Naive B cell (primary cell): ENCODE measurements around the gene COL4A2. TPM values are rescaled to one million over a fixed set of nuclear protein-coding genes. Genes with fewer than 3 reads are reported as not detected.
"Not testable (repeated sequence)": the region's sequence is repeated elsewhere in the genome, so short reads cannot be mapped to it uniquely, and the experiment has no call there.

Source experiments
- ATAC-seq, 2 donors: fragments of 150-1000 bp; cut with Tn5 transposase; 2 replicates each; pipeline ENCODE4 v1.10.0; 2021; ENCODE audit warnings: low read depth in 2 of 2, mild to moderate bottlenecking in 2 of 2, moderate library complexity in 2 of 2
- DNase-seq: peaks from one replicate; pipeline ENCODE4 v3.0.0; 2022
- H3K27ac Mint-ChIP-seq, 6 donors: one replicate each; pipeline ENCODE4 v1.8.0; 2020 to 2022; ENCODE audit warnings: mild to moderate bottlenecking in 6 of 6, mixed read lengths in 6 of 6, moderate library complexity in 5 of 6, inconsistent platforms in 2 of 6
- H3K27me3 Mint-ChIP-seq, 3 donors: one replicate each; pipeline ENCODE4 v1.8.0; 2021 to 2022; ENCODE audit warnings: mixed read lengths in 3 of 3, mild to moderate bottlenecking in 1 of 3
- H3K36me3 Mint-ChIP-seq, 2 donors: one replicate each; pipeline ENCODE4 v1.8.0; 2020 to 2022; ENCODE audit warnings: mixed read lengths in 2 of 2, inconsistent platforms in 1 of 2, mild to moderate bottlenecking in 1 of 2
- H3K4me1 Mint-ChIP-seq, 3 donors: one replicate each; pipeline ENCODE4 v1.8.0; 2020 to 2022; ENCODE audit warnings: mixed read lengths in 3 of 3, inconsistent platforms in 1 of 3, mild to moderate bottlenecking in 1 of 3, moderate library complexity in 1 of 3
- H3K4me3 Mint-ChIP-seq, 8 donors: one replicate each; pipeline ENCODE4 v1.8.0; 2020 to 2022; ENCODE audit warnings: mild to moderate bottlenecking in 8 of 8, mixed read lengths in 8 of 8, moderate library complexity in 8 of 8, inconsistent platforms in 2 of 8
- H3K9me3 Mint-ChIP-seq, 7 donors: one replicate each; pipeline ENCODE4 v1.8.0; 2020 to 2022; ENCODE audit warnings: mixed read lengths in 7 of 7, mild to moderate bottlenecking in 5 of 7, inconsistent platforms in 2 of 7, moderate library complexity in 1 of 7
- polyA plus RNA-seq, 6 donors: library from polyadenylated mRNA; unstranded; fragments of 300-500 nt; fragmentation: Illumina TruSeq; gene quantifications; one replicate each; pipeline ENCODE4 v1.2.3, GENCODE V29; 2021; ENCODE audit warnings: low read depth in 6 of 6

Gene COL4A2
- polyA plus RNA-seq, 6 donors from 2014 or later, result 0.13 TPM; not detected in 5

DNA sequence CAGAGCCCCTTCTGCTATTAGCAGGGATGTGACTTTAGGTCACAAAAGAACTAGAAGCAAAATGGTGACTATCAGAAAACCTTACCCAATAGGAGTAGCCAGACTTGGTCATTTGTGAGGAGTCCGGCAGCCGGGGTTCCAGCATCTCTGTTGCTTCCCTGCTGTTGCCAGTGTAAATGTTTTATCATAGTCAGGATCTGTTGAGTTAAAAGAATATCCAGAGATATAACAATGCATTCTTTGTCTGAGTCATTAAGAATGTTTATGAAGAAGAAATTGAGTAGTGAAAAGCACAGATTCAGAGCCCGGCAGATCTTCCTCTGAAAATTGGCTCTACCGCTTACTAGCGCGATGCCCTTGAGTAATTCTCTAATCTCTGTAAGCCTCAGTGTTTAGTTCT is 84.2 kb downstream of the COL4A2 start:
- peak overlapping the region in 1 of 8 donors; percentile 57 for H3K4me3 Mint-ChIP-seq
- peaks cover 4 to 8% (median 5%) of the 10 kb centered on the region in 3 donors for H3K4me1 Mint-ChIP-seq
- DNase-seq (no peak), ATAC-seq (no peak)
- peaks cover 0 to 4% (median 0%) of the 10 kb centered on the region in 7 donors for H3K9me3 Mint-ChIP-seq
- no peak overlapping the region for H3K27ac Mint-ChIP-seq
- no peaks in the 10 kb centered on the region for H3K36me3 Mint-ChIP-seq
- peaks cover 33 to 60% (median 59%) of the 10 kb centered on the region in 3 donors for H3K27me3 Mint-ChIP-seq

GRCh38 chr13:110392510-110393240 is 85.6 kb downstream of the COL4A2 start:
- Mint-ChIP-seq H3K9me3 (peaks cover 0 to 4% (median 0%) of the 10 kb centered on the region in 7 donors), H3K4me3 (peak overlapping the region in 1 of 8 donors; percentile 26), H3K27me3 (peaks cover 44 to 74% (median 72%) of the 10 kb centered on the region in 3 donors), H3K36me3 (no peaks in the 10 kb centered on the region), H3K27ac (peak overlapping the region in 1 of 6 donors; percentile 71), H3K4me1 (peaks cover 4 to 7% (median 5%) of the 10 kb centered on the region in 3 donors)
- DNase-seq (no peak), ATAC-seq (no peak)

- no peaks in the 10 kb centered on the region for H3K36me3 Mint-ChIP-seq
- no peak overlapping the region for H3K27ac Mint-ChIP-seq
- H3K9me3 Mint-ChIP-seq, result peaks cover 0 to 4% (median 0%) of the 10 kb centered on the region in 7 donors
- H3K4me3 Mint-ChIP-seq, result no peak overlapping the region
- DNase-seq (no peak), ATAC-seq (no peak)
- H3K27me3 Mint-ChIP-seq, result peaks cover 51 to 78% (median 77%) of the 10 kb centered on the region in 3 donors
- H3K4me1 Mint-ChIP-seq, result peaks cover 0 to 2% (median 0%) of the 10 kb centered on the region in 3 donors
Observed at GRCh38 chr13:110393761-110394160, 86.7 kb downstream of the COL4A2 start.

DNA sequence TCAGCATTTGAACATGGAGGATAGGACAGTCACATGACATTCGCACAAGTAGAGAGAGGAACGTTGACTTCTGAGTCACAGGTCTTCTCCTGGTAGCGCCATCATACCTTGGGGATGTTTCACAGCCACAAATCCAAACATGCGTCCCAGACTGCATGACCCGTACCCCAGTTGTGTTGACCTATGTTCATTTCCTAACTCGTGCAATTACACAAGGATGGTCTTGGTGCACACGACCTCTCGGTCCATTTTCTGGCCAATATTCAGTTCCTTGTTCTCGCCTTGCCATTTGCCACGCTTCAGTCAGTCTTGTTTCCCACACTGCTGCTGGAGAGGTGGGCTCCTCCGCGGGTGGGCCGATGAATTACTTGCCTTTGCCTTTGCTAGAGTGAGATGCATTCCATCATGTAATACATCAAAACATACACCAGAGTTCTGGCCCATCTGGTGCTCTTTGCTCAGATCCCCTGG is 87.3 kb downstream of the COL4A2 start:
- Mint-ChIP-seq H3K27me3 (peaks cover 49 to 79% (median 73%) of the 10 kb centered on the region in 3 donors), H3K36me3 (no peaks in the 10 kb centered on the region), H3K27ac (no peak overlapping the region), H3K9me3 (peaks cover 0 to 4% (median 0%) of the 10 kb centered on the region in 7 donors), H3K4me1 (no peaks in the 10 kb centered on the region), H3K4me3 (no peak overlapping the region)
- DNase-seq, result no peak
- ATAC-seq, result no peak

DNA sequence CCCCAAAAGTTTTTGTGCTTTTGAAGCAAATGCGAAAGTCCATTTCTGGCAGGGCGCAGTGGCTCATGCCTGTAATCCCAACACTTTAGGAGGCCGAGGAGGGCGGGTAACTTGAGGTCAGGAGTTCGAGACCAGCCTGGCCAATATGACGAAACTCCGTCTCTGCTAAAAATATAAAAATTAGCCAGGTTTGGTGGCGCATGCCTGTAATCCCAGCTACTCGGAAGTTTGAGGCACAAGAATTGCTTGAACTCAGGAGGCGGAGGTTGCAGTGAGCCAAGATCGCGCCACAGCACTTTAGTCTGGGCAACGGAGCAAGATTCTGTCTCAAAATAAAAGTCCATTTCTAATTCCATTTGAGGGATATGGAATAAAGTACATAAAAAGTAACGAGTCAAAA is 88.5 kb downstream of the COL4A2 start:
- H3K27me3 Mint-ChIP-seq, result peaks cover 53 to 70% (median 64%) of the 10 kb centered on the region in 3 donors
- not testable (repeated sequence) for ATAC-seq, H3K4me1 Mint-ChIP-seq, H3K36me3 Mint-ChIP-seq, H3K27ac Mint-ChIP-seq, DNase-seq, H3K4me3 Mint-ChIP-seq, H3K9me3 Mint-ChIP-seq

DNA sequence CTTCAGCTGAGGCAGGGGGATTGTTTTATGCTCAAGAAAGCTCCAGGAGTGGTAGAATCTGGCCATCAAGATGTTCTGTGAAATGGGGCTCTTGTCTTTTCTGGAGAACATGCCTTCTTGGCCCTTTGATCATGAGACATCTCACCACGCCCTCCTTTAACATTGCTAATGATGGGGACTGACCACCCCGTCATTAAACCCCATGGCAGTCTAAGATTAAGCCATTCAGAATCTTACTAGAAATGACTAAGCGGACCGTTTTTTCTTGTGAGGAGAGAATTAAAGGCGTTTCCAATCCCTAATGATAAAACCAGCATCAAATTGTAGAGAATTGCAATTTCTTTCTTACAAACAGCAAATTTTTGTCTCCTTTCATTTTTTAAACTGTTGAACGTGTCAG is 89.4 kb downstream of the COL4A2 start:
- H3K27me3 Mint-ChIP-seq, result peaks cover 52 to 61% (median 55%) of the 10 kb centered on the region in 3 donors
- ATAC-seq (no peak), DNase-seq (no peak)
- no peaks in the 10 kb centered on the region for H3K4me1 Mint-ChIP-seq
- H3K36me3 Mint-ChIP-seq, result no peaks in the 10 kb centered on the region
- H3K27ac Mint-ChIP-seq, result no peak overlapping the region
- no peaks in the 10 kb centered on the region for H3K9me3 Mint-ChIP-seq
- no peak overlapping the region for H3K4me3 Mint-ChIP-seq

DNA sequence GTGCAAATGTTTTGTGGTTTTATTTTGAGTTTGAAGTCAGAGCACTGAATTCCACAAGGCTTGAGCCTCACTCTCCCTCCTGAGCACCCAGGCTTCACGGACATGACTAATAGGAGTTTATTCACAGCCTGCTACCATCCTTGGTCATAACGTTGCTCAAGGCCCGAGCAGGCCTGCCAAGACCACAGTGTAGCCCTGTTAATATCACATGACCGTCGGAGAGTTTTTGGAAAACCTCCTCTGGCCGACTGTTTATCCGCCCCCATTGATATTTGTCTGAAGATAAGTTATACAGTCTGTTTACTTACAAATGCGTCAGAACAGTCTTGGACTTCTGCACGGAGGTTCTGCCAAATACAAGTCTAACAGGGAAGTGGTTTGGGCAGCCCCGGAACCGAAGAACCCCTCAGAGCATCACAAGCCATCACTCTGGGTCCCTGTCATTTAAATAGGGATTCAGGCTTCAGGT is 89.9 kb downstream of the COL4A2 start:
- no peak overlapping the region for H3K4me3 Mint-ChIP-seq
- DNase-seq (no peak), ATAC-seq (no peak)
- peaks cover 51 to 60% (median 54%) of the 10 kb centered on the region in 3 donors for H3K27me3 Mint-ChIP-seq
- peak overlapping the region in 1 of 6 donors; percentile 30 for H3K27ac Mint-ChIP-seq
- no peaks in the 10 kb centered on the region for H3K4me1 Mint-ChIP-seq
- H3K9me3 Mint-ChIP-seq, result no peaks in the 10 kb centered on the region
- no peaks in the 10 kb centered on the region for H3K36me3 Mint-ChIP-seq

DNA sequence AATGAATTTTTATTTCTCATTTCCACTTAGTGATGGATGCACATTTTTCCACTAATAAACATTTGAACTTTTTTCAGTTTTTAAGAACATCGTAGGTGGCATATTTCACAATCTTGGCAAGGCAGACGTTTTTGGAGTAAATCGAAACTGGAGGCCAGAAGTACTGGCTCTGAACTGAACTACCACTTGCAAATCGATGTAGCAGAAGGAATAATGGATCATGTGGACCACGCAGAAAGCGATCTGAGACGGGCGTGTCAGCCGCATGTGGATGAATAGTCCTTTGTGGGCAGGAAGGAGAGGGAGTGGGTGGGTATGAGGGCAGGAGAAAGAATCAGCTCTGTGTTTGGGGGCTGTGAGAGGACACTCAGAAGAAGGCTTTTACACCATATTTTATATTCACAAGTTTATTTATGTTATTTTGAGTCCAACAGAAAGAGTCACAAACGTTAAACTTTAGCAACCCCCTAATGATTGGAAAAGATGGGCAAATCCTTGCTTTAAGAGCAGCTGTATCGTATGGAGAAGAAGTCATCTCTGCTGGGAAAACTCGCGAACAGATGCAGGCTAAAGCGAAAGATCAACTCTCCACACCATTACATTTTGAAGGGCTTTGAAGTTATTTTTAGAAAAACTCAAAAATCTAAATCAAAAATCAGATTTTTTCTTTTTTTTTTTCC is 90.5 kb downstream of the COL4A2 start:
- H3K4me3 Mint-ChIP-seq, result no peak overlapping the region
- DNase-seq, result no peak
- H3K36me3 Mint-ChIP-seq, result no peaks in the 10 kb centered on the region
- no peak for ATAC-seq
- H3K27me3 Mint-ChIP-seq, result peaks cover 50 to 60% (median 53%) of the 10 kb centered on the region in 3 donors
- H3K9me3 Mint-ChIP-seq, result no peaks in the 10 kb centered on the region
- no peak overlapping the region for H3K27ac Mint-ChIP-seq
- no peaks in the 10 kb centered on the region for H3K4me1 Mint-ChIP-seq

GRCh38 chr13:110398564-110399507 is 91.8 kb downstream of the COL4A2 start:
- H3K36me3 Mint-ChIP-seq, result no peaks in the 10 kb centered on the region
- no peak overlapping the region for H3K4me3 Mint-ChIP-seq
- DNase-seq (no peak), ATAC-seq (no peak)
- no peaks in the 10 kb centered on the region for H3K4me1 Mint-ChIP-seq
- H3K9me3 Mint-ChIP-seq, result no peaks in the 10 kb centered on the region
- no peak overlapping the region for H3K27ac Mint-ChIP-seq
- H3K27me3 Mint-ChIP-seq, result peaks cover 56 to 70% (median 62%) of the 10 kb centered on the region in 3 donors

DNA sequence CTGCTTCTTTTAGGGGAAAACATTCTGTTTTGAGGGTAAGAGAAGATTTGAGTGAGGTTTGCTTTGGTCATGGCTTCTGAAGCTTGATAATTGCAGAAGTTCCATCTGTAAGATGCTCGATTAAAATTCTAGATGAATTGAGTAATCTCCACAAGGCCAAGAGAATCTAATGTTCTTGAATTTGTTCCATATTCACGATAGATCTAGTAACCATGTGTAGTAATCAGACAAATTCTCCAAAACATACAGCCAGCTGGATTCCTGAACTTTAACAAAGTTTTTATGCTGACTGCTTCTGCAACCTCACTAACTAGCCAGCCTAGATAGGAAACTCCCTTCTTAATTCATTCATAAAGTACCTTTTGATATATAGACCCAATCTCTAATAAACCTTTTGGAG is 92.7 kb downstream of the COL4A2 start:
- H3K27me3 Mint-ChIP-seq, result peaks cover 62 to 70% (median 65%) of the 10 kb centered on the region in 3 donors
- no peaks in the 10 kb centered on the region for H3K9me3 Mint-ChIP-seq

GRCh38 chr13:110400786-110401533 is 93.9 kb downstream of the COL4A2 start:
- Mint-ChIP-seq H3K27me3 (peaks cover 65 to 70% (median 67%) of the 10 kb centered on the region in 3 donors), H3K9me3 (no peaks in the 10 kb centered on the region), H3K4me1 (no peaks in the 10 kb centered on the region), H3K27ac (no peak overlapping the region), H3K4me3 (no peak overlapping the region), H3K36me3 (no peaks in the 10 kb centered on the region)
- DNase-seq, result no peak
- no peak for ATAC-seq

More for the DNA sequence above, 92.7 kb downstream of the COL4A2 start:
- ATAC-seq (no peak), DNase-seq (no peak)
- H3K27ac Mint-ChIP-seq, result no peak overlapping the region
- H3K36me3 Mint-ChIP-seq, result no peaks in the 10 kb centered on the region
- H3K4me1 Mint-ChIP-seq, result no peaks in the 10 kb centered on the region
- no peak overlapping the region for H3K4me3 Mint-ChIP-seq

DNA sequence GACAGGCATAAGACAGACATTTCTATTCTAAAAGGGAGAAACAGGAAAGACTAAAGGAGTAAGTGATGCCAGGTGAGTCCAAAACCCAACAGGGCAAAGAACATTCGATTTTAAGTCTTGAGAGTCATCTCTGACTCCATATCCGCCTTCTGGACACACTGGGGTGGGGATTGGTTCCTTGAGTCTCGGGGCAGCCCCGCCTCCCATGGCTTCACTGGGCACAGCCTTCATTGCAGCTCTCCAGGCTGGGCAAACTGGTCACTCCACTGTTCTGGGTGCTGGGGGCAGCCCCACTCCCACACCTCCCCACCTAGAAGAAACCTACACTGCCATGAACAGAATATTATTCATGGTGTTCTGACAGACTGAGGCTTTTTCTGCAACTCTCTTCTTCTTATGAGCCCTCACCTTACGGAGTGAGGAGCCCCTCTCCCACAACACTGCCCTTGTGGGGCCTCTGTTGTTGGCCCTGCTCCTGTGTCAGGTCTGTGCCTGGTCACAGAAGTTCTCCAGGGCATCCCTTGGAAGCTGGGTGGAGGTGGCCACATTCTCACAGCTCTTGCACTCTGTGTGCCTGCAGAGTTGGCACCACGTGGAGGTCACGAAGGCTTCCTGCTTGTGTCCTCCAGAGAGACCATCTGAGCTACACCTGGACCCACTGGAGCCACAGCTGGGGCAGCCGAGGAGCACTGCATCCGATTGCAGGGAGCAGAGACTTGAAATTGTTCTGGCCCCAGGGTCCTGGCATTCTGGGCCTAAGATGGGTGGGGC is 95.4 kb downstream of the COL4A2 start:
- DNase-seq (no peak), ATAC-seq (no peak)
- Mint-ChIP-seq H3K27ac (no peak overlapping the region), H3K36me3 (no peaks in the 10 kb centered on the region), H3K9me3 (no peaks in the 10 kb centered on the region), H3K4me1 (no peaks in the 10 kb centered on the region), H3K27me3 (peaks cover 55 to 69% (median 63%) of the 10 kb centered on the region in 3 donors), H3K4me3 (no peak overlapping the region)
